HG03025 (cell line): ENCODE measurements around the gene UBE2V1.

Experiments
- ATAC-seq: cut with Tn5 transposase; IDR thresholded peaks from one replicate; pipeline ENCODE4 v1.9.1; 2021; ENCODE audit warnings: mild to moderate bottlenecking, moderate library complexity; ENCODE audit not compliant: unreplicated experiment, low FRiP score

UBE2V1 gene

DNA sequence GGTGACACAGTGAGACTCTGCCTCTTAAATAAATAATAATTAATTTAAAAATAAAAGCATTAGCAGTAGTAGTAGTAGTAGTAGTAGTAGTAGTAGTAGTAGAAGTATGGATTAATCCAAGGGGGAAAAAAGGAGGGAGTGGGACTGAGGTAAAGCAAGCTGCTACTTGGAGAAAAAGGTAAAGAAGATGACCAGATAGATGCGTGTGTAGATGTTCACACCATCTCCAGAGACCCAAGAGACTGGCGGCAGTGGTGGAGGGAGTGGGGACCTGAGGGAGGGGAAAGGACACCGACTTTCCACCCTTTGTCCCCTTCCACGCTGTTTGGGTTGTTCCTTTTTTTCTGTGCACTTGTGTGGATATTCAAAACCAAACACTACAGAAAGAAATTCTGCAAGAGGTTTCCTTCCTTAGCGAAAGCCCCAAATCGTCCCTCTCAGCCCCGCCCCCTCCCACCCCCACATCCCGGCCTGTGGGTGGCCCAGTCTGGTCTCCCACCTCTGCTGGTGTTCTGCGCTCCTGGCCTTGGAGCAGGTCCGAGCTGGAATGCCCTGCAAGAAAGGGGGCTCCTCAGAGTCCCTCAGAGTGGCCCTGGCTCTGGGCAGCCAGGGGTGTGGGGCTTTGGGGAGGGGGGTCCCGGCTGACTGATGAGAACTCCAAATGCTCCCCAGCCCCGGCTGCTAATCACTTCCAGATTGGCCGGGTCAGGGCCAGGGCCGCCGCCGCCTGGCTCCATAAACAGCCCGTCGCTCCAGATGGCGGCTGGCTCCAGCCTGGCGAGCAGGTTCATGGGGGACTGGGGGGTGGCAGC is 60.2 kb downstream of the UBE2V1 start:
- ATAC-seq, result no peak

DNA sequence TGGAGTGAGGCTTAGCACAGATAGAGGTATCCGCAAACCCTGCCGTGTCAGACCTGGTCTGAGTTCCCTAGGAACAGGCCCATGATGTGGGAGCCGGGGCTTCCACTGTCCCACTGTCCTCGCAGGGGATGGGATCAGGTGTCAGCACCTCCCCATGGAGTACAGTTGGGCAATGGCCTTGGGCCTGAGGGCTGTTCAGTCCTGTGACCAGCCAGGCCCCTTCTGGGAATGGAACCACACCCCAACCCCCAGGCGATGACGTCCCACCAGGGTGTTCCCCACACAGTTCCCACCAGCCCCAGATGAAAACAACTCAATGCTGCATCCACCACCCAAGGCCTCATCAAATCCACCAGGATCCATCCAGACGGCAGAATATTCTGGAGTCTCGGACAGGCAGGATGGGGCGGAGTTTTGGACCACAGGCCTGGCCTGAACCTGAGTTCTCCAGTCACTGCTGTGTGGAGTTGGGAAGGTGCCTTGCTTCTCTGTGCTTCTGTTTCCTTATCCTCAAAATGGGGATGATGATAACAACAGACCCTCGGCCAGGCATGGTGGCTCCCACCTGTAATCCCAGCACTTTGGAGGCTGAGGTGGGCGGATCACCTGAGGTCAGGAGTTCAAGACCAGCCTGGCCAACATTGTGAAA is 62.2 kb downstream of the UBE2V1 start:
- no peak for ATAC-seq

DNA sequence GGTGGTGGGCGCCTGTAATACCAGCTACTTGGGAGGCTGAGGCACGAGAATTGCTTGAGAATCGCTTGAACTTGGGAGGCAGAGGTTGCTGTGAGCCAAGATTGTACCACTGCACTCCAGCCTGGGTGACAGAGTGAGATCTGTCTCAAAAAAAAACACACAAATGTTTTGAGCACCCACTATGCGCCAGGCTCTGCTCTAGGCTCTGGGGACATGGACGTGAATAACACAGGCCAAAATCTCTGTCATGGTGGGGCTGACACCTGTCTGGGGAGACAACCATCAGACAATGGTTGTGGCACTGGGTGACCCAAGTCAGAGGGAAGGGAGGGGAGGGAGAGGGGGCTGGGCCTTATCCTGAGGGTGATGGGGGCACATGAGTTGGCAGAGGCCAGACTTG is 62.7 kb downstream of the UBE2V1 start:
- ATAC-seq, result no peak

DNA sequence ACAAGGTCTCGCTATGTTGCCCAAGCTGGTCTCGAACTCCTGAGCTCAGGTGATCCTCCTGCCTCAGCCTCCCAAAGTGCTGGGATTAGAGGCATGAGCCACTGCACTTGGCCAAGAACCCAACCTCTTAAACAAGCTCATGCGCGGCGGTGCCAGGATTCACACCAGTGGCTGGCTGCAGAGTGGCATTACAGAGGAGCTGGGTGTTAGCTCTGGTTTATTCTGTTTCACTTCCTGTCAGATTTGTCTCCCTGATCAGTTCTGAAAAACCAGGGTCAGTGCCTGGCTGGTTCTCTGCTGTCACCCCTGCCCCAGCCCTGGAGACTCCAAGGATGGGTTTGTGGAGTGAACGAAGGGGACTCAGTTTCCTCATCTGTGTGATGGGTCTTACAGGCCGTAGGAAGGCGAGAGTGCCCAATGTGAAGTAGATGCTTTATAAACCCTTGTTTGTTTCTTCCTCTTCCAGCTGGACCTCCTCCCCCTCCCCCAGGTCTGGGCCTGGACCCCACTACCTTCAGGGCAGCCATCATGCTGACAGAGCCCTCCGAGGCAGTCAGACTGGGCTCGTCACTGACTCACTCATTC is 63.4 kb downstream of the UBE2V1 start:
- ATAC-seq, result no peak

DNA sequence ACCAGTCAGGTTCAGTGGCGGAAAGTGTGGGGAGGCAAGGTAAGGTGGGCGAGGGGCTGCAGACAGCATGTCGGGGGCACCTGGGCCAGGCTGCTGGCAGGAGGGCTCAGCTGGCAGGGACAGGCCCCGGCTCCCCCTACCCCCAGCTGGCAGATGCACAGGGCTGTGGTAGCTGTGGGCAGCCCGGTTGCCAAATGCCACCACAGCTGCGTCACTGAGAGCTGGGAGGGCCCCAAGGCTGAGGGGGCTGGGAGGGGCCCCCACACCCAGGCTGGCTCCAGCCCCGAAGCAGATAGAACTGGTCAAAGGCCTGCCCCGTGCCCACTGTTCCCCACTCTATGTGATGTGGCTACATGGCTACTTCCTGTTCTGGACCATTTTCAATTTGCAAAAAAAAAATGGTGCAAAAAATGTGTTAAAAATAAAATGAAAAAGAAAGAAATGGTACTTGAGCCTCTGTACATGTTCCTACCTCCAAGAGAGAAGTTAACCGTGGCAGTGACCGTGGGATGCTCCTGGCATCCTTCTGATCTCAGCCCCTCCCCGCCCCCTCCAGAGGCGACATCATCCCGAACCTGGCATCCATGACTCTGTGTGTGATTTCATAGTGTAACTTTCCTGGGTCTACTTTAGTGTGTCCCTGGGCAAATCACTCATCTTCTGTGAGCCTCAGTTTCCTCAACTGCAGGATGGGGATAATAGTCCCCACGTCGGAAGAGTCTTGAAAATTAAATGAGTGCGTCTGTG is 64.4 kb downstream of the UBE2V1 start:
- no peak for ATAC-seq

DNA sequence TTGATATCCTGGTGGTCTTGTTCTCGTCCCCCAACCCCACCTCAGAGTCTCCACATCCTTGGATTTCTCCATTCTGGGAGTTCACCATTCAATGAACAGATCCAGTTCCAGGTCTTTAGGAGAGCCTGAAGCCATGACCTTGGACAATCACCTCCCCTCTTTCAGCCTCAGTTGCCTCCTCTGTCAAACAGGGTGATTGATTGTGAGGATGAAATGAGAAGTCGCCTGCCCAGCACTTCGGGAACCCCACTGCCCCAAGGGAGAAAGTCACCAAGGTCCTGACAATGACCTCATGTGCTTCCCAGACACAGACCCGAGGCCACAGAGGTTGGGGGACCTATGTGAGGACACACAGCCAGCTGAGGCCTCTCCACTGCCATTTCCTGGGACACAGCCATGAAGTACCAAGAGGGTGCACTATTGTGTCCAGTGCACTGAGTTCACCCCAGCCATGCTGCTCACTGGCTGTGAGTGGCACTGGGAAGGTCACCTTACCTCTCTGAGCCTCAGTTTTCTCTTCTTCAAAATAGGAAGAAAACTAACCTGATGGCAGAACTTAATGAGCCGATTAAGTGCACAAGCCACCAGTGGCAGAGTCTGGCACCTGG is 68.5 kb downstream of the UBE2V1 start:
- ATAC-seq, result no peak

DNA sequence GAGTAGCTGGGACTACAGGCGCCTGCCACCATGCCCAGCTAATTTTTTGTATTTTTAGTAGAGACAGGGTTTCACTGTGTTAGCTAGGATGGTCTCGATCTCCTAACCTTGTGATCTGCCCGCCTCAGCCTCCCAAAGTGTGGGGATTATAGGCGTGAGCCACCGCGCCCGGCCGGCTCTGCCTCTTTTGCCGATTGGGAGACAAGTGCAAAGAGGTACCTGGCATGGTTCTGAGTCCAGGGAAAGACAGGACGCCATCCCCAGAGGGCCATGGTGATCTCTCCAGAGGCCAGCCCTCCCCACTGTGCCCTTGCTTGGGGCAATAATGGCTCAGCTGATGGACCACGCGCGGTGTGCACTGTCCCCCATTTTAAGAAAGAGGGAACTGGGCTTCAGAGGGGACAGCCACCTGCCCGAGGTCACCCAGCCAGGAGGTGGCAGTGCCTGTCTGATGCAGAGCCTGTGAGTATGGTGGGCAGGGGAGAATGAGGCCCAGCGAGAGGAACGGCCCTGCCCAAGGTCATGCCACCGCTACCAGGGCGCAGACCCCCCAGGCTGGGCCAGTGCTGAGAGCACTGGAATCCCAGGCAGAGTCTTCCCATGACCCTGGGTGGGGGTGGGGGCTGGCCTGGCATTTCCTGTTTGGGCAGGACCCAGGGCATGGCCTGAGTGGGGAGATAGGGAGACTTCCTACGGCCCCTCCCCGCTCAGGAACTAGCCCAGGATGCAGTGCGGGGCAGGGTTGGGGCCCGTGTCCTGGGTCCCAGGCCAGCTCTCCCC is 69.2 kb downstream of the UBE2V1 start:
- no peak for ATAC-seq

DNA sequence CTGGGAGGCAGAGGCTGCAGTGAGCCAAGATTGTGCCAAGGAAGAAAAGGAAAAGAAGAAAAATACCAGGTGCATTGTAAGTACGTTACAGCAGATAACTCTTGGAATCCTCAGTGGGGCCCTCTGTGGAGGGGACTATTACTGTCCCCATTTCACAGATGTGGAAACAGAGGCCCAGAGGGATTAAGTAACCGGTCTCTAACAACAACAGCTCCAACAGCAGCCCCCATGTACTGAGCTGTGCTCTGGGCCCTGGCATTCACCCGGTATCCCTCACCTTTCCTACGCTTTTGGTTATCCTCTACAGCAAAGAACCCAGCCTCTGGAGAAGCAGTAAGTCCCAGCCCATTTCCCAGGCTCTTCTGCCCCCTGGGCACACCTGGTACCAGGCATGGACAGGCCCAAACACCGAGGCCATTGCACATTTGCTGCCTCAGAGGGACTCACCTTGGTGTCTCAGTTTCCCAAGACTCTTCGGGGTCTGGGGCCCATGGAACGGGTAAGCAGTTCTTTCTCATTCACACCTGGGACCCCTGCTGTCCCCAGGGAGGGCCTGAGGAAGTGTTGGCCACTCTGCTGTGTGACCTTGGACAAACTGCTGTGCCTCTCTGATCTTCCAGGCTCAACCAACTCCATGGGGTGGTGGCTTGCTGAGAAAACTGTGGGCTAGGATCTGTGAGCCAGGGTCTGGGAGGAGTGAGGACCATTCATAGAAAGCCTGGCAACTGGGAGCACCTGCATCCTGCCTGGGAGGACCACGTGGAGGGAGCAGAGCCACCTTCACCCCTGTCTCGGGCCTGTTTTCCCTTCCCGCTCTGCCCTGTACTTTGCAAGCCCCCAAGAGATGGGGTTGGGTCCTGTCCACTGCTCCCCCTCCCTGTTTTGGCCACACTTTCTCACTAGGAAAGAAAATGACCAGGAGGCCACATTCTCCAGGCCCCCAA is 70.3 kb downstream of the UBE2V1 start:
- no peak for ATAC-seq

DNA sequence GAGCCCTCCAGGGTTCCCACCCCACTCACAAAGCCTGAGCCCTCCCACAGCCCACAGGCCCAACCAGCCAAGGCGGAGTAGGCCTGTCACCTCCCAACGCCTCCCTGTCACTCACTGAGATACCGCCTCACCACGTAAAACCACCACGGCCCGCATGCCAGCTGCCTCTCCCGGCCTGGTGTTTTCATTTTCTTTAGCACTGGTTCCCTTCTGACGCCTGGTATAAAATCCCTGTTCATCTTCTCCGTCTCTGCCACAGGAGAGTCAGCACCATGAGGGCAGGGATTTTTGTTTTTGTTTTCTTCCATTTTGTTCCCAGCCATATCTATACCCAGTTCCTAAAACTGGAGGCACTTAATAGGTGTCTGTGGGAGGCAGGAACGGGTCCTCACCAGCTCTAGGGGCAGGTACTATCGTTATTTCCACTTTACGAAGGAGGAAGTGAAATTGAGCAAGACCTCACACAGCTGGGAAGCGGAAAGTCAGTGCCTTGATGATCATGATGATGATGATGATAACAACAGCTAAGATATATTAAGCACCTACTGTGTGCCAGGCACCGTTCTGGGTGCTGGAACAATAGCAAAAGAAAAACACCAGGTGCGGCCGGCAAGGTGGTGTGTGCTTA is 71.6 kb downstream of the UBE2V1 start:
- ATAC-seq, result no peak

DNA sequence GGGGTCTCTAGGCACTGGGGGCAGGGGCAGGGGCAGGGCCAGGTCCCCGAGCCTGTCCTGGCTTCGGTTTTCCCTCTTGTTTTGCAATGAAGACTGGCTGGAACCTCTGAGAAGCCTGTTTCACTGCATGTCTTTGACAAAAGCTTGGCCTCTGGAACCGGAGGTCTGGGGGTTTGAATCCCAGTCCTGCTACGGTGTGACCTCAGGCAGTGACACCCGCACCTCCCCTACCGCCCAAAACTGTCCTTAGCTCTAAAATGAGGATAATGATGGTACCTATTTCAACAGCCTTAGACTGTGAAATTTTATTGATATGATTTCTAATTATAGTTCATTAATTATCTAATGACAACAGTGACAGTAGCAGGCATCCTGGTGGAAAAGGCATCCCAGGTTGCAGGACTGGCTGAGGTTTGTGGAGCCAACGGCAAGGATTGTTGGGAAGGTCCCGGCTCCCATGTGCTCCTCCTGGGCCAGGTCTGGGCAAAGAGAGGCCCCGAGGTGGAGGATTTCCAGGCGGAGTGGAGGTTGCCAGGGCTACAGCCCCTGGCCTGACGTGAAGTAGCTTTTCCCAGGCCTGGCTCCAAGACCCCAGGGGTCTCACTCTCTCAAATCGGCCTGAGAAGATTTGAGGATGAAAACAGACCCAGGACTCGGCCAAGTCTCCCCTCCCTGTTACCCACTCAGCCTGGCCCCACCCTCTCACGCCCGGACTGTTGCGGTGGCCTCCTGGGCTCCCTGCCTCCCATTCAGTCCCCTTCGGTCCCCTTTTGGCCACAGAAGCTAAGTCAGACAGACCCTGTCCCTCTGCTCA is 72.3 kb downstream of the UBE2V1 start:
- no peak for ATAC-seq

DNA sequence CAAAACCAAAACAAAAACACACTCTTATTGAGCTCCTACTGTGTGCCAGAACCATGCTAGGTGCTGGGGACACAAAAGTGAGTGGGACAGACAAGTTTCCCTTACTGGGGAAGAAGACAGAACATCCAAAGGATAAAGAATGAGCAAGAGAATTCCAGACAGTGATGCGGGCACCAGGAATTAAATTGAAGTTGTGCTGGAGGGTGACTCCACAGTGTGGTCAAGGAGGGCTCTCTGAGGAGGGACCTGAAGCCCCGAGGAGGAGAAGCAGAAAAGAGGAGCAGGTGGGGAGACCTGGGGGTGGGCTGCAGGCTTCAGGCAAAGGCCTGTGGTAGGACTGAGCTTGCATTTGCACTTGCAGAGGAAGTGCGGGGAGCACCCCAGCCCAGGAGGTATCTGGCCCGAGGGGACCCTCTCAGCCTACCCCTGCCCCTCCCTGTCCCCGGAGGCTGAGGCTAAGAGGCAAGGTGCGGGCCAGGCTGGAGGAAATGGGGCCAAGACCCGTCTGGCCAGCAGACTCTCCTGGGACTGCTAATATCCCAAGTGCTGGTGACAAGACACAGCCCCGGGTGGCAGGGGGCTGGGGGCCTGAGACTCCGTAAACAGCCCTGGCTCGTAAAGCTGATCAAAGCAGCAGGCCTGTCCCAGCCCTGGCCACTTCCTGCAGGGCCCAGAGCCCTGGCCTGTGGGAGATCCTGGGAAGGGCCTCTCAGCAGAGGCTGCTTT is 73.1 kb downstream of the UBE2V1 start:
- ATAC-seq, result no peak

DNA sequence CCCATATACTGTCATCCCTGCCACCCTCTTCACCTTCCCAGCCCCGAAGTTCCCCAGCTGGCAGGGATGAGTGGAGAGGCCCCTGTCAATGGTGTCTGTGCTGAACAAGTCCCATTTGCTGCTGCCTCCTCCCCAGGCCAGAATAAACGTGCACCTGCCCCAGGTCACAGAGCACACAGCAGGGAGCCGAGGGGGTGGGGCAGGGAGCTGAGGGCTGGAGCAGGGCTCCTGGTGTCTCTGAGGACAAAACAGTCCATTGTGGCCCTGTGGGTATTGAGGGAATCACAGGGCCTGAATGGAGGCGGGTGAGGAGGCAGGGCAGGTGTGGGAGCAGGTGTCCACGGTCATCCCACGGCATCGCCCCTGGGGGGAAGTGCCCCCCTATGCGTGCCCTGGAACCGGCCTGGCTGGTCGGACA is 74.4 kb downstream of the UBE2V1 start:
- ATAC-seq, result no peak

DNA sequence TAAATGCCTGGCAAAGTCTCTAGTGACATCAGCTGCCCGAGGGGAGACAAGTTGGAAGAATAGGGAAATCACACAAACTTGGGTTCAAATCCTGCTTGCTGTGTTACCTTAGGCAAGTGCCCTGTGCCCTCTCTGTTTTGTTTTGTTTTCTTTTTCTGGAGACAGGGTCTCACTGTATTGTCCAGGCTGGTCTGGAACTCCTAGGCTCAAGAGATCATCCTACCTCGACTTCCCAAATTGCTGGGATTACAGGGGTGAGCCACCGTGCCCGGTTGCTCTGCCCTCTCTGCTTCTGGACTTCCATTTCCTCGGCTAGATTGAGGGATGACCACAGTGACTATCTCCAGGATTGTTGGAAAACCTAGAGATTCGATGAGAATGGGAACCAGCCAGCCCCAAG is 74.8 kb downstream of the UBE2V1 start:
- ATAC-seq, result no peak

DNA sequence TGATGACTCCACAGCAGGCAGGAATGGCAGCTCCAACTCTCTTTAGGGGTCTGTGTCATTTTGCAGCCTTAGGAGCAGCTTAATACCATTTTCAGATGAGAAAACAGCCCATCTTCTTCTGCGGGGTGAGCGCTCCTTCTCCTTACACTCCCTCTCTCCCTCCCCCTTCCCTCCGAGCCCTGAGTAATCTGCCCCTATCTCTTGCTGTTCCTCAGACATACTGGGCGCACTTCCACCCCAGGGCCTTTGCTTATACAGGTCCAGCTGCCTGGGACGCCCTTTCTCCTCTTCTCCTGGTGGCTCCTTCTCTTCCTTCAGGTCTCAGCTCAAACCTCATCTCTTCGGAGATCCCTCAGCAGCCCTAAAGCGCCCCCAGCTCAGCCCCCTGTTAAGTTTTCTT is 75.4 kb downstream of the UBE2V1 start:
- ATAC-seq, result no peak

DNA sequence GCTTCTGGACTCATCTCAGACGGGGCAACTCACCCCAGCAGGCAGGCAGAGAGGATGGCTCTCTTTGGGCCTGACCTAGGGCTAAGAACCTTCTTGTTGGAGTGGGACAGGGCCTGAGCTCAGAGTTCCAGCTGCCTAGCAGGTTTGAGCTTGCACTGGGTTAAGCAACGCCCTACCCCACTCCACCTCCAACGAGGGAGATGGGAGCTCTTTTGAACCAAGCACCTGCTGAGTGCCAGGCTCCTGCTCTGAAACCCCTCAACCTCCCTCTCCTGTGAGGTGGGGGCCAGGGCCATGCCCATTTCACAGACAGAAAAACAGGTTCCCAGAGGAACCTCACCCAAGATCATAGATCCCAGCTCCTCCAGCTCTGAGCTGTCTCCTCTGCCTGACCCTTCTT is 75.8 kb downstream of the UBE2V1 start:
- no peak for ATAC-seq

DNA sequence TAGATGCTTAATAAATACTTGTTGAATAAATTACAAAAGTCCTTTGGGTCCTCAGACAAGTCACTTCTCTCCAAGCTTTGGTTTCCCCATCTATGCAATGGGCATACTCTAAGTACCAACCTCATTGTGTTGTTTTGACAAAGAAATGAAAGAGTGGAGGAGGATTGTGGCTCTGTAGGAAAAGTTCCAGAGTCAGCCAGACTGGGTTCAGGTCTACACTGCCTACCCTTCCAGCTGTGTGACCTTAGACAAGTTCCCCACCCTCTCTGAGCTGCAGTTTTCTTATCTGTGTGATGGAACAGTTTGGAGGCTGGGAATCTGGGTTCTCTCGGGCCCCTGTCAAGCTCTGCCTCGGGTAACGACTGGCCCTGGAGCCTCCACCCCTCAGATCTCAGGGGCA is 76.2 kb downstream of the UBE2V1 start:
- no peak for ATAC-seq

DNA sequence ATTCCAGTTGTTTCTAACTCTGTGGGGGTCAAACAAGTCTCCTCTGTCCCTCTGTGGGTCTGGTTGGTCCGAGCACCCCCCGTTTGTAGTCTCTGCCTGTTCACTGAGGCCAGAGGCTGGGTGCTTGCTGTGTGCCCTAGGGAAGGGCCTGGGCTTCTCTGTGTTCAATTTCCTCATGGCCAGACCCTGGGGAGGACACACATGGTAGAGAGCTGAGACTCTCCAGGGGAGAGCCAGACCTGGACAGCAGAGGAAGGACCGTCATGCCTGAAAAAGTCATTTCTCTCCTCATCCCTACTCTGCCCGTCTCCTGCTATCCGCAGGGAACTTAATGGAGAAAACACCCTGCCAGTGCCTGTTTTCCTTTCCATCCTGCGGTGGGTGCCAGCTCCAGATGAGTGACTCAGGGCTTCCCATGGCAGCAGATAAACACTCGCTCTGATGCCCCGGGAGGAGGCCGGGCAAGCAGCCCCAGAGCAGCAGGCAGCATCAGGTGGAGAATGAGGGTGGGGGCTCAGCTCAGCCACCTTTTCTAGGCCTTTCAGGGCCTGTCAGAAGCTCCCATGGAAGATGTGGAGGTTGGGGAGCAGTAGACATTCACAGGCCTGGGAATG is 78.3 kb downstream of the UBE2V1 start:
- no peak for ATAC-seq
